Activated CD4-positive, CD25-positive, alpha-beta regulatory T cell treated with anti-CD3 and anti-CD28 coated beads, Interleukin-2, amount 50 U/mL, for 72 hours (primary cell): ENCODE data around the gene MRPL57.
"Not testable (repeated sequence)": the region's sequence is repeated elsewhere in the genome, so short reads cannot be mapped to it uniquely, and the experiment has no call there.

ENCODE experiments used
- DNase-seq: peaks from one replicate; pipeline ENCODE4 v3.0.0; 2021

MRPL57 gene

GRCh38 chr13:21197606-21198225 is 21.3 kb downstream of the MRPL57 start:
- DNase-seq, result not testable (repeated sequence)

GRCh38 chr13:21198391-21198790 is 21.9 kb downstream of the MRPL57 start:
- DNase-seq, result not testable (repeated sequence)

- DNase-seq, result not testable (repeated sequence)
Measured at GRCh38 chr13:21201456-21202190, 25.2 kb downstream of the MRPL57 start.

GRCh38 chr13:21202767-21203531 is 26.5 kb downstream of the MRPL57 start:
- no peak for DNase-seq

GRCh38 chr13:21208652-21209154 is 32.2 kb downstream of the MRPL57 start:
- DNase-seq, result no peak

GRCh38 chr13:21212138-21212775 is 35.8 kb downstream of the MRPL57 start:
- no peak for DNase-seq

GRCh38 chr13:21215419-21215818 is 39.0 kb downstream of the MRPL57 start:
- DNase-seq, result not testable (repeated sequence)

GRCh38 chr13:21216332-21216731 is 39.9 kb downstream of the MRPL57 start:
- no peak for DNase-seq

GRCh38 chr13:21218351-21219035 is 42.0 kb downstream of the MRPL57 start:
- DNase-seq, result no peak

GRCh38 chr13:21219036-21219381 is 42.6 kb downstream of the MRPL57 start:
- no peak for DNase-seq

GRCh38 chr13:21219716-21220115 is 43.3 kb downstream of the MRPL57 start:
- not testable (repeated sequence) for DNase-seq

- no peak for DNase-seq
Measured at GRCh38 chr13:21221268-21221667, 44.8 kb downstream of the MRPL57 start.

- DNase-seq, result no peak
Measured at GRCh38 chr13:21225082-21225481, 48.6 kb downstream of the MRPL57 start.

- DNase-seq, result no peak
Measured at GRCh38 chr13:21225841-21226581, 49.6 kb downstream of the MRPL57 start.

GRCh38 chr13:21227917-21228316 is 51.5 kb downstream of the MRPL57 start:
- DNase-seq, result no peak
